Measurements from ENCODE around the gene EPHA8.

GRCh38 chr1:22594396-22594795, 31.1 kb downstream of the EPHA8 start:
- TF ChIP-seq GATA3 (IDR thresholded peaks at IDR 0.05; ENCODE audit: low read depth, low read length) (no peak), GATA2 (IDR thresholded peaks at IDR 0.05; ENCODE audit: low read depth, low read length) (no peak)
